Thoracic aorta (tissue), 2 donors: ENCODE data around the gene ALPP. TPM values are rescaled to one million over a fixed set of nuclear protein-coding genes. Genes with fewer than 3 reads are reported as not detected.
"Not testable (repeated sequence)": the region's sequence is repeated elsewhere in the genome, so short reads cannot be mapped to it uniquely, and the experiment has no call there.

ENCODE experiments used
- ATAC-seq: fragments of 150-250 bp; one replicate; pipeline ENCODE4 v1.8.0; 2017; ENCODE audit warnings: low read depth; ENCODE audit not compliant: insufficient number of reproducible peaks, low FRiP score
- DNase-seq: peaks from one replicate; pipeline ENCODE4 v3.0.0-alpha.2; 2020; ENCODE audit warnings: low spot score
- H3K27ac ChIP-seq, 2 donors: fragments of 200-600 bp; sonication (generic); 1 replicate in 1 of 2; 2 replicates in 1 of 2; pipeline ENCODE4 v1.5.1; 2016; ENCODE audit warnings: mild to moderate bottlenecking in 2 of 2, moderate library complexity in 2 of 2
- H3K27me3 ChIP-seq: fragments of 200-600 bp; sonication (generic); replicated peaks from 2 replicates; pipeline ENCODE4 v1.6.0; 2016; ENCODE audit warnings: mild to moderate bottlenecking; ENCODE audit not compliant: insufficient read depth
- H3K36me3 ChIP-seq: fragments of 200-600 bp; sonication (generic); one replicate; pipeline ENCODE4 v1.5.1; 2016
- H3K4me1 ChIP-seq, 2 donors: fragments of 200-600 bp; sonication (generic); 1 replicate in 1 of 2; 2 replicates in 1 of 2; pipeline versions ENCODE4 v1.5.1 to v1.6.0; 2016; ENCODE audit warnings: low read depth in 2 of 2, mild to moderate bottlenecking in 1 of 2; ENCODE audit not compliant: control insufficient read depth in 1 of 2
- H3K4me3 ChIP-seq: fragments of 200-600 bp; sonication (generic); 2 replicates; pipeline ENCODE4 v1.5.1; 2016; ENCODE audit warnings: mild to moderate bottlenecking
- H3K9me3 ChIP-seq: fragments of 200-600 bp; sonication (generic); 2 replicates; pipeline ENCODE4 v1.5.1; 2016
- CTCF ChIP-seq: fragments of 200-600 bp; sonication (generic); IDR thresholded peaks from one replicate; pipeline ENCODE4 v1.5.1; 2019; ENCODE audit warnings: antibody characterized with exemption
- total RNA-seq, 2 donors: library from RNA; depleted of rRNA; stranded (reverse); fragments of >200 nt; gene quantifications; one replicate each; pipeline versions ENCODE4 v1.1.0 to v1.2.3, GENCODE V29; 2016

ALPP gene
- not detected for total RNA-seq

- not testable (repeated sequence) for H3K4me3 ChIP-seq, H3K27ac ChIP-seq, H3K4me1 ChIP-seq, H3K27me3 ChIP-seq, DNase-seq, ATAC-seq, H3K9me3 ChIP-seq, H3K36me3 ChIP-seq
Measured at GRCh38 chr2:232378735-232379151, at the start of gene ALPP. Gene ALPP, plus strand, starts transcription at chr2:232378751. Its CDS starts 52 bp downstream, at chr2:232378803.

- no peak for TF ChIP-seq CTCF
- Histone ChIP-seq H3K36me3 (peaks cover 8% of the 10 kb centered on the region), H3K9me3 (no peaks in the 10 kb centered on the region), H3K27me3 (no peaks in the 10 kb centered on the region), H3K27ac (no peak overlapping the region), H3K4me1 (no peaks in the 10 kb centered on the region), H3K4me3 (no peak overlapping the region)
- no peak for ATAC-seq
- no peak for DNase-seq
Measured at GRCh38 chr2:232329716-232330067, 48.9 kb upstream of the ALPP start.

GRCh38 chr2:232330068-232330999, 48.2 kb upstream of the ALPP start:
- no peaks in the 10 kb centered on the region for H3K9me3 ChIP-seq
- H3K4me1 ChIP-seq, result no peaks in the 10 kb centered on the region
- no peaks in the 10 kb centered on the region for H3K27me3 ChIP-seq
- H3K4me3 ChIP-seq, result no peak overlapping the region
- DNase-seq, result no peak
- TF ChIP-seq CTCF, result no peak
- no peak for ATAC-seq
- peaks cover 8% of the 10 kb centered on the region for H3K36me3 ChIP-seq
- no peak overlapping the region for H3K27ac ChIP-seq

- H3K9me3 ChIP-seq, H3K4me3 ChIP-seq, H3K36me3 ChIP-seq, H3K27ac ChIP-seq, H3K27me3 ChIP-seq, DNase-seq, H3K4me1 ChIP-seq, ATAC-seq: not testable (repeated sequence)
Measured at GRCh38 chr2:232331061-232331460, 47.5 kb upstream of the ALPP start.

GRCh38 chr2:232331641-232332040, 46.9 kb upstream of the ALPP start:
- DNase-seq, H3K36me3 ChIP-seq, H3K4me1 ChIP-seq, H3K9me3 ChIP-seq, ATAC-seq, H3K27me3 ChIP-seq, H3K27ac ChIP-seq, H3K4me3 ChIP-seq: not testable (repeated sequence)

GRCh38 chr2:232332244-232332939, 46.2 kb upstream of the ALPP start:
- H3K4me3 ChIP-seq, H3K27me3 ChIP-seq, H3K4me1 ChIP-seq, H3K9me3 ChIP-seq, DNase-seq, H3K36me3 ChIP-seq, H3K27ac ChIP-seq, ATAC-seq: not testable (repeated sequence)

- DNase-seq, result no peak
- Histone ChIP-seq H3K9me3 (no peaks in the 10 kb centered on the region), H3K27me3 (no peaks in the 10 kb centered on the region), H3K27ac (no peak overlapping the region), H3K36me3 (peaks cover 8% of the 10 kb centered on the region), H3K4me3 (no peak overlapping the region), H3K4me1 (no peaks in the 10 kb centered on the region)
- ATAC-seq, result no peak
- TF ChIP-seq CTCF, result no peak
Measured at GRCh38 chr2:232332940-232333259, 45.7 kb upstream of the ALPP start.
